AG20443 (cell line): Measurements from ENCODE around the gene STT3B.

Experiments
- DNase-seq: peaks from one replicate; pipeline ENCODE4 v3.0.0; 2012; ENCODE audit warnings: low spot score, mixed read lengths

Gene STT3B

GRCh38 chr3:31552103-31552502 lies 19.4 kb downstream of the STT3B start:
- no peak for DNase-seq

- DNase-seq, result no peak
Measured at GRCh38 chr3:31553258-31553657, 20.5 kb downstream of the STT3B start.

- no peak for DNase-seq
Measured at GRCh38 chr3:31555204-31555603, 22.5 kb downstream of the STT3B start.

DNA sequence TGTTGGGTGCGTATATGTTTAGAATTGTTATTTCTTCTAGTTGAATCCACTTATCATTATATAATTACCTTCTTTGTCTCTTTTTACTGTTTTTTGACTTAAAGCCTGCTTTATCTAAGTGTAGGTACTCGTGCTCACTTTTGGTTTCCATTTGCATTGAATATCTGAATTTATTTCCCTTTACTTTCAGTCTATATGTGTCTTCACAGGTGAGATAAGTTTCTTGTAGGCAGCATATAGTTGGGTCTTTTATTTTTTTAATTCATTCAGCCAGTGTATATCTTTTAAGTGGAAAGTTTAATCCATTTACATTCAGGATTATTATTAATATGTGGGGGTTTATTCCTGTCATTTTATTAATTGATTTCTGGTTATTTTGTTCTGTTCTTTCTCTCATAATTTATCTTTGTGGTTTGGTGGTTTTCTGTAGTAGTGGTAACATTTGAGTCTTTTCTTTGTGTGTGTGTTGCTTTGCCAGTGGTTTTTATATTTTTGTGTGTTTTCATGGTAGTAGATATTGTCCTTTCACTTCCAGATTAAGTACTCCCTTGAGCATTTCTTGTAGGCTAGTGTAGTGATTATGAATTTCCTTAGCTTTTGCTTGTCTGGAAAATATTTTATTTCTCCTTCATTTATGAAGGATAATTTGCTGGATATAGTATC lies 27.3 kb downstream of the STT3B start:
- no peak for DNase-seq

- no peak for DNase-seq
Measured at GRCh38 chr3:31561891-31562290, 29.2 kb downstream of the STT3B start.

DNA sequence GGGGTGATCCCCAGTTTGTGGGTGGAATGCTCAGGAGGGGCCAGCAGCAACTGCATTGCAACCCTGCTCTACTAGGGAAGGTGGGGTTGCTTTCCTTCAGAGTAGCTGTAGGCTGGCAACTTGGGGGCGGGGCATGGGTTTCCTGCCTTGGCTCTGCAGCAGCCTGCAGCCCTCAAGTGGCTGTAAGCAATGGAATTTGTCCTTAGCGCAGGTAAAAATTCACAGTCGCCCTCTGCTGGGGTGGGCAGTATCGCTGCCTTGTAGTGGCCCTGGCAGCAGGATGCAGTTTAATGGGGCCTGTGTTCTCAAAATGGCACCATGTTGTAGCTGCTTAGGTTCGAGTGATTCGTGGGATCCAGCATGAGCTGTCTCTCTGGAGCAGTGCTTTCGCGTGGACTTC lies 29.8 kb downstream of the STT3B start:
- DNase-seq, result no peak

DNA sequence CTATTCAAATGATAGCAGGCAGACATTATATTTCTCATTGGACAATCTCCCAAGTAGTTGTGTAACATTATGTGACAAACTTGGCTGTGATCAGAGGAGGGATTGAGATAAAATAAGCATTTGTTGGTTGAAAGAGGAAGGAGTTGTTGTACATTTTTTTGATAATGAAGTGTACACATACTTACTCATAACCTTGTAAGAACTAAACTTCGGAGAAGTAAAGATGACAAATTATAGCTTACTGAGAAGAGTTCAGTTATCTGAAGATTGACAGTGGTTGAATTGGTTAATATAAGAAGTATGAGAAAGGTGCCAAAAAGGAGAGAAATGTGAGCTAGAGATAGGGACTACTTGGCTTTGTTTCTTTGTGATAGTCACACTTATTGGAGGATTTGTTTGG lies 32.6 kb downstream of the STT3B start:
- no peak for DNase-seq

GRCh38 chr3:31567036-31567435 lies 34.3 kb downstream of the STT3B start:
- DNase-seq, result no peak

GRCh38 chr3:31568649-31569048 lies 35.9 kb downstream of the STT3B start:
- DNase-seq, result no peak

DNA sequence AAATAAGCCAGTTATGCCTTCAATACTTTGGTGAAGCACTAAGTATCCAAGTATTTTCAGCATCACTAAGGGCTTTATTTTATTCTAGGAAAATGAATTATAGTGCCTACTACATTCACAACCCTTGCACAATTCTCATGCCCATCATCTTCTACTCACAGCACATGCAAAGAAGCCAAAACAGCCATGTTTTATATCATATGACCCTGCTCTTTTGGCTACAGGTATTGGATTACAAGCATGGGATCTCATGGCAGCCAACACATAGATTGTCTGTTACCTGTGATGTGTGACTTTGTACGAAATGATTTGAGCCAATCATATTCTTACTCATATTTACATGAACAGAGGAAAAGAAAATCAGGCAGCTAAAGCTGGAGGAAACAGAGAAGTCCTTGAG lies 38.6 kb downstream of the STT3B start:
- no peak for DNase-seq

GRCh38 chr3:31572236-31573004 lies 39.7 kb downstream of the STT3B start:
- no peak for DNase-seq

DNA sequence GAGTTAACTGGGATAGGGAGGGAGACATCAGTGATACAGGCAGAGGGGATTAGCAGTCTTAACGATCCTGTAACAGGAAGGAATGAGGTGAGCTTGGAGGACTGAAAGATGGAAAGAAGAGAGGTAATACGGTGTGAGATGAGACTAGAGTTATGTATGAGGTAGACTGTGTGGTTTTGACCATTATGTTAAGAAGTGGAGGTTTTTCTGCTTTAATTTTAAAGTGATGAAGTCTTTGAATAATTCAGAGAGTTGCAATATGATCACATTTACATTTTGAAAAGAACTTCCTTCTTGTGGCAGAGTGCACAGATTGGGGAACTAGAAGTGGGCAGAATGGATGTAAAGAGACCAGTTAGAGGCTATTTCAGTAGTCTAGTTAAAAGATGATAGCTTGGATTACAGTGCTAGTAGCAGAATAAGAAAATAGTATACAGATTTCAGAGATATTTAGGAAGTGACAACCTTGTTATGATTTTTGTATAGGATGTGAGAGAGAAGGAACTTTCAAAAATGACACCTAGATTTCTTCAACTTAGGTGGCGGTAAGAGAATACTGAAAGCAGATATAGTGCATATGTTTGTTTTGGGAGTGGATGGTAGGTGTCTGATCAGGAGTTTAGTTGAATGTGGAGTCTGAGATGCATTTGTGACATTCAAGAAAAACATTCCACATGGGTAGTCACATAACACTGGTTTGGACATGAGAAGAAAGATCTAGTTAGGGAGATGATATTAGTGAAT lies 40.5 kb downstream of the STT3B start:
- DNase-seq, result no peak

DNA sequence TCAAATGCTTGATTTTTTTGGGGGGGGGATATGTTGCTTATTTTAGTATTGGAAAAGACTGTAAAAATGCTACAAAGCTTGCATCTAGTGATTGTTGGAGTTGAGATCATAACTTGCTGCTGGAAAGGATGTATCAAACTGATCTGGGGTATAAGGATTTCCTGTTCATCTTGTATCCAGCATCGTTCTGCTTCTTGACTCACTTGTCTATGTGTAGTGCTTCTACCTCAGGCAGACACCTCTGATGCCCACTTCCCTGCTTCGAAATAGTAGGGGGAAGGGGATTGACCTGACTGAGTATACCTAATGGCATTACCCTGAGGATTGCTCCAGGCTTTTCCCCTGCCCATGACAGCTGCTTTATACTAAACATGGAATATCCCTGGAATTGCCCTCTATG lies 42.7 kb downstream of the STT3B start:
- DNase-seq, result no peak

DNA sequence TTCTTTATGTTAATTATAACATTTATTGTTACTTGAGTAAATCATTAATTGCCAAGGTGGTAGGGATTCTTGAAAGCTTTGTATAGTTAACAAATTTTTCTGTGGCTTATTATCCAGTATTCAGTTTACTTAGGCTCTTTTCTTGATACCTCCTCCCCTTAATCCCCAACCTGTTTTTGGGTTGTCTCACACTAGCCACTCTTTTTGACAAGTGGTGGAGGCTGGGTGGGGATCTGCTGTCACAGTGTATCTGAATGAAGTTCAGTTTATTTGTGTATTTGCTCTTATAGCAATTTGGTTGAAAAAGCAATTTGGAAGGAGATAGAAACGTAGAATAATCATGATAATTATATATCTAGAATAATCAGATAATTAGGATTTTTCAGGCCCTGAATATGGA lies 43.8 kb downstream of the STT3B start:
- DNase-seq, result no peak

DNA sequence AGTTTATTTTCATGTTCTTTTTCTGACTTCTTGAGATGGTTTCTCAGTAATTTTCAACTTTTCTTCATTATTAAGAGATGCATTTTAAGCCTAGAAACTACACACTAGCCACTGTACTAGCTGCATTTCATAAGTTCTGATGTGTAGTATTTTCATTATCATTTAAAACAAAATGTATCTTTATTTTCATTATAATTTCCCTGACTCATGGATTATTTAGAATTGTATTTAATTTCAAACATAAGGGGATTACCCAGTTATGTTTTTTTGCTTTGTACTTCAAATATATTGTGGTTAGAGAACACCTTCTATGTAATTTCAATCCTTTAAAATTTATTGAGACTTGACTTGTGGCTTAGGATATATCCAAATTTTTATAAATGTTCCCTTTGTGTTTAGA lies 44.5 kb downstream of the STT3B start:
- no peak for DNase-seq

DNA sequence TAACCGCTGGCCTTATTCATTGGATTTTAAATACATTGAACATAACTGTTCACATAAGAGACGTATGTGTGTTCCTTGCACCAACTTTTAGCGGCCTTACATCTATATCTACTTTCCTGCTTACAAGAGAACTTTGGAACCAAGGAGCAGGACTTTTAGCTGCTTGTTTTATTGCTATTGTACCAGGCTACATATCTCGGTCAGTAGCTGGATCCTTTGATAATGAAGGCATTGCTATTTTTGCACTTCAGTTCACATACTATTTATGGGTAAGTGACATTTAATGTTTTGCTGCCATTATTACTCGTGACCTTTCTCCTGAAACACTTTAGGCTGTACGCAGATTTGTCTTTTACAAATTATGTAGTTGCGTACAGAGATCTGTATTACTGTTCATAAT lies 47.1 kb downstream of the STT3B start:
- DNase-seq, result no peak

DNA sequence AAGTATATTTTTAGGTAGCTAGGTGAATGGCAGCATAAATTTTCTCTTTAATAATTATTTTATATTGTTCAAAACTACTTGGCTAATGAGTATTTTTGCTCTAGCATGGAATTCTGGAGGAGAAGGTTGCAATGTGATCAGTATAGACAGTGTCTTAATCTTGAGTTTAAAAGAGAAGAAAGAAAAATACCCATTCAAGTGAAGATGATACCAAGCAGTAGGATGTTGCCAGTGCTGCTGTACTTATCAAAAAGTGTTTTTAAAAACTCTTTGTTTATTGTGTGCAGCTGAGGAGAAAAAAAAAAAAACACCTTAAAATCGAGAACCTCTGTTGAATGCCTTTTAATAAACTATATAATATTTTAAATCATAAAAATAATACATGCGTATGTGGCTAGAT lies 47.9 kb downstream of the STT3B start:
- no peak for DNase-seq

DNA sequence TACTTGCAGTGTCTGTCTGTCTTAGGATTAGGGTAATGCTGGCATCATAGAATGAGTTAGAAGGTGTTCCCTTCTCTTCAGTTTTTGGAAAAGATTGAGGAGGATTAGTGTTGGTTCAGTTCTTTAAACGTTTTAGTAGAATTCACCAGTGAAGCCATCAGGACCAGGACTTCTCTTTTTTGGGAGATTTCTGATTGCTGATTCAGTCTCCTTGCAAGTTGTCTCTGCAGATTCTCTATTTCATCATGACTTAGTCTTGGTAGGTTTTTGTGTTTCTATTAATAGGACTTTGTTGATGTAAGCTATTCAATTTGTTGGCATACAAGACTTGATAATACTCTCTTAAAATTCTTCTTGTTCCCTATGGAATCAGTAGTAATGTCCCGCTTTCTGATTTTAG lies 48.9 kb downstream of the STT3B start:
- no peak for DNase-seq

DNA sequence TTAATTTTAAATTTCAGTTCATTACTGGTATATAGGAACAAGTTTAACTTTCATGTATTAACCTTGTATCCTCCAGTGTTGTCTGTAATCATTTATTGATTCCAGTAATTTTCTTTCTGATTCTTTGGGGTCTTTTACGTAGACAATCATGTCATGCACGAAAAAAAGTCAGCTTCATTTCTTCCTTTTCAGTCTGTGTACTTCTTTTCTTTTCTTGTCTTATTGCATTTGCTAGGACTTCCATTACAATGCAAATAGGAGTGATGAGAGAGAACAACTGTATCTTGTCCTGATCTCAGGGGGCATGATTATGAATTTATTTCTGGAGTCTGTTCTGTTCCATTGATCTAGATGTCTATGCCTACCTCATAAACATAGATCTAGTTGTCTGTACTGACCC lies 56.5 kb downstream of the STT3B start:
- no peak for DNase-seq

GRCh38 chr3:31590650-31591049 lies 57.9 kb downstream of the STT3B start:
- DNase-seq, result no peak

- no peak for DNase-seq
Measured at GRCh38 chr3:31592764-31593163, 60.0 kb downstream of the STT3B start.

DNA sequence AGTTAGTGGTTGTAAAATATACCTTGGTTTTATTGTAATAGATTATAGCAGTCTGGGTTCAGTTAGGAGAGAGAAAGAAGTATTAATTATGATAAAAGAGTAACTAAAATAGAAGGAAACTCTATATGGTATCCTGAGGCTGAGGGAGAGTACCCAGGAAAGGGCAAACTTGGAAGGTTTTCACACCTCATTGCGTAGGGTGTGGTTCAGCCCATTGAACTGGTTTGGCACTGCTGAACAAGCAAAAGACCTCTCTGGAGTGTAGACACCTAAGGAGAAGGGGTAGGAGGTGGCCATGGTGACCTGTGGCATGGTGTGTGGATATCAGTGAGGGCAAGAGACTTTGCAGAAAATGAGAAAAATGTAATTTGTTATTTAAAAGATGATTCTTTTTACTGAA lies 63.5 kb downstream of the STT3B start:
- DNase-seq, result no peak

GRCh38 chr3:31600431-31600830 lies 67.7 kb downstream of the STT3B start:
- no peak for DNase-seq
